ENCODE measurements around the gene HABP2.

Gene HABP2

DNA sequence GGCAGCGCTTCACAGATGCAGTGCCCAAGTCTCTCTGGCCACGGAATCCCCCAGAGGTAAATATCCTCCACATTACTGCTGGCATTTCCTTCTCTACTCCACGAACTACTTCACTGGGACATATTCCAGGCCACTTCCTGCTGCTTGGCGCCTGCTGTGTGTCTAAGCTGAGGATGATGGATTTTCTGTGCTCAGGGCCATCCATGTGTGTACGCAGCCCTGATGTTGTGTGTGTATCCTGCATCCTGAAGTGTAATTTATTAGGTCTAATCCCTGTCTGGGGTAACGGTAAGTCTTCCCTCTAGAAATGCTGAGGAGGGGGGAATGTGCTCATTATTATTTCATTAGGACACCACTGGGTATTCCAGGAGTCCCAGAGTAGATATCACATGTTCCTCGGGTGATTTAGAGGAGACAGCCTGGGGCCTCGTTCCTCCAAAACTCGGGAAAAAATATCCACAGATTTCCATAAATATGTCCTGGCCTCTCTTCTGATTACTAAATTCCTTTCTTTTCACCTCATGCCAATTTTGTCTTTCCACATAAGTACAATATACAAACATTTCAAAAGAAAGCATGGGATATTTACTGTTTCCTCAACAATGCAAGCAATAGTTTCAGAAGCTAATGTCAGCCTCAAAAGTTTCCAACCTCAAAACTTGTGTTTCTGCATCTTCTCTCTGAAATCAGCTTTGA, 25.5 kb upstream of the HABP2 start:
- DNase-seq (ENCODE audit: low spot score), result no peak

- DNase-seq (ENCODE audit: low spot score), result no peak
These were observed 24.0 kb upstream of the HABP2 start for GRCh38 chr10:113528876-113529275.

DNA sequence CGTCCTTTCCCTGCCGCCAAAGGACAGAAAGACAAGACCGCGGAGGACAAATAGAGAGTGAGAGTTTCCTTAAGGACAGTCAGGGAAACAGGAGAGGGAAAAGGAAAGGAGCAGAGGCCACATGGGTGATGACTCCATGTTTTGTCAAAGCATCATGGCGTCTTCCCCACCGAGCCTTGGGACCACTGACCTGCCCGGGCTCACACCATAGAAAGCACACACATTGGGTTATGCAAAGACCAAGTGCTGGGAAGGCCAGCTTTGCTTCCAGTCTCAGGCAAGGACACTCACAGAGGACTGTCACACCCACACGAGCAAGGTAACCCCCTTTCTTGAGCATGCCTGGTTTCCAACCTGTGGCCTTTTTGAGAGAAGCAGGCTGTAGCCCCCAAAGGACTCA, 23.3 kb upstream of the HABP2 start:
- DNase-seq (ENCODE audit: low spot score), result no peak

- no peak for DNase-seq (ENCODE audit: low spot score)
These were observed 22.4 kb upstream of the HABP2 start for GRCh38 chr10:113530476-113530875.

GRCh38 chr10:113532724-113533123, 20.1 kb upstream of the HABP2 start:
- no peak for DNase-seq (ENCODE audit: low spot score)

- no peak for DNase-seq (ENCODE audit: low spot score)
These were observed 19.1 kb upstream of the HABP2 start for GRCh38 chr10:113533801-113534200.

GRCh38 chr10:113534423-113534822, 18.4 kb upstream of the HABP2 start:
- DNase-seq (ENCODE audit: low spot score), result no peak

DNA sequence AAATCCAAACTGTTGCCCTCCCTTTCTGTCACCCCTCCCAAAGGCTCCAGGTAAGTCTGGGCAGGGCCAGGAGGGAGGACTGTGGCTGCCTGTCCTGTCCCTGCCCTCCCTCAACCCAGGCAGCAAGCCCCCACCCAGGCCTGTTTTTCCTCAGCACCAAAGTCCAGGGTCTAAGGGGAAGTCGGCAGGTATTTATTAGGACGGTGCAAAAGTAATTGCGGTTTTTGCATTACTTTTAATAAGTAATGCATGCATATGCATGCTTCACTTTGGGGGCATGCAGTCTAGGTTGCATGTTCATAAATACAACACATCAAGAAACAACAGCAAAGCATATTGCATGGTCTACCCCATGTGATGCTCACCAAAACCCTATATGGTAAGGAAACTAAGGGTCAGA, 15.2 kb upstream of the HABP2 start:
- no peak for DNase-seq (ENCODE audit: low spot score)

DNA sequence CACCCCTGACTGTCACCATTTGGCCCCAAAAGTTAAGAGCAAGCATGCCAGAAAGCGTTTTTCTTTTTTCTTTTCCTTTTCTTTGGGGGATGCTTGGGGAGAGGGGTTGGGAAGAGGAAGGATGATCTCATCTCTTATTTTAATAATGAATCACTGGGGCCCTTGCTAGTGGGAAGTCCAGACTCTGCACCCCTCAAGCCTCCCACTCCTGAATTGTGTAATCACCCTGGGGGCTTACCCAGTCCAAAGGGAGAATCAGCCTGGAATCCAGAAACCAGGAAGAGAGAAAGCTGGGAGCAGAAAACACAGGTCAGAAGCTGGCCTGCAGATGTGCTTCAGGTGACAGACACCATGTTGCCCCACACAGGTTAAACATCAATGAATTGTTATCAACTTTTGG, 14.7 kb upstream of the HABP2 start:
- DNase-seq (ENCODE audit: low spot score), result no peak

GRCh38 chr10:113539789-113540188, 13.1 kb upstream of the HABP2 start:
- no peak for DNase-seq (ENCODE audit: low spot score)

GRCh38 chr10:113540845-113541548, 11.9 kb upstream of the HABP2 start:
- DNase-seq (ENCODE audit: low spot score), result no peak

- no peak for DNase-seq (ENCODE audit: low spot score)
These were observed 11.3 kb upstream of the HABP2 start for GRCh38 chr10:113541549-113541927.

- DNase-seq (ENCODE audit: low spot score), result no peak
These were observed 9.5 kb upstream of the HABP2 start for GRCh38 chr10:113543107-113543955.

GRCh38 chr10:113544392-113544791, 8.5 kb upstream of the HABP2 start:
- no peak for DNase-seq (ENCODE audit: low spot score)

GRCh38 chr10:113547426-113547825, 5.4 kb upstream of the HABP2 start:
- DNase-seq (ENCODE audit: low spot score), result no peak

DNA sequence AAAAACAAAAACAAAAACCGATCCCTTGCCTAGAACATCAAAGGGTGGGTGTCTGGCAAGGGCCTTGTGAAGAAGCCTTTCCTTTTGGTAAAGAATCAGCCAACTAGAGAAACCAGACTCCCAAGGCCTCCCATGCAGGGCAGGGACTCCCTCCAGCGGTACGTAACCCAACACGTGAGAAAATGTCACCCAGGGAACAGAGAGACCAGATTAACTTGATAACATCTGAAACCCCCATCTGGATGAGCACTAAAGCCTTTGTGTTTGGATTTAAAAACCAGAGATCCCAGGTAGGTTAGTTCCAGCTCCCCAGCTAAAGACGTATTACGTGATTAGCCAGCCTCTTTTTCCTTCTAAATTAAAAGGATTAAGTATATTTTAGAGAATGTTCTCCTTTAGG, 3.0 kb upstream of the HABP2 start:
- no peak for DNase-seq (ENCODE audit: low spot score)

GRCh38 chr10:113550365-113550764, 2.5 kb upstream of the HABP2 start:
- no peak for DNase-seq (ENCODE audit: low spot score)

GRCh38 chr10:113552014-113552413, 839 bp upstream of the HABP2 start:
- no peak for DNase-seq (ENCODE audit: low spot score)

DNA sequence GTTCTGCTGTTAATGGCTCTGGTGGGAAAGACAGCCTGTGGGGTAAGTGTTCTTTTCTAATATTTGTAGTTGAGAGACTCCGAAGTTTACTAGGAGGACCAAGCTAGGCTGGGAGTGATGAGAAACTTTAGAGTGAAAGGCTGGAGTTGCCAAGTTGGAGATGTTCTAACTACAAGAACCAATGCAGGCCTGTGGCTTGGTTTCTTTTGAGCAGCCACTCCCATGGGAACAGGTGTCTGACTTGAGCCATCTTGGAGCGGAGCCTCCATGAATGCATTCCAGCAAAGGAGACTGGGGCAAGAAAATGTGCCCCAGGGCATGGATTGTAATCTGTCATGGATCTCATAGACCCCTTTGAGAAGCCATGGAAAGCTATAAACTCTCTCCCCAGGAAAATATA, 296 bp downstream of the HABP2 start:
- no peak for DNase-seq (ENCODE audit: low spot score)

GRCh38 chr10:113554214-113554613, 1.4 kb downstream of the HABP2 start:
- DNase-seq (ENCODE audit: low spot score), result no peak

DNA sequence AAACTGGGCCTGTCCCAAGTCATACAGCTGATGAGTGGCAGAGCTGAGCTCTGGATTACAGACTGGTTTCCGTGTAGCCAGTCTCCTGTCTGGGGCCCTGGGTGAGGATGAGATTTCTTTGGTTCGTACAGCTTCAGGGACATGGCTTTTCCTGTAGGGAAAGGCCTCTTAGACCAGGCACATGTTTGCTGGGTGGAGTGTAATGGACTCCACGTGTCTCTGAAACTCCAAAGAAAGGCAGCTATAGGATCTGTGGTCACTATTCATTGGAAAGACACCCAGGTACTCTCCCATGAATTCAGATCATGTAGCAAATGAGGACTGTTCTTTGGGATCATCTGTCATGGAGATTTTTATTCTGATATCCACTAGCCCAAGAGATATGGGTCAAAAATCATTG, 2.4 kb downstream of the HABP2 start:
- DNase-seq (ENCODE audit: low spot score), result no peak

DNA sequence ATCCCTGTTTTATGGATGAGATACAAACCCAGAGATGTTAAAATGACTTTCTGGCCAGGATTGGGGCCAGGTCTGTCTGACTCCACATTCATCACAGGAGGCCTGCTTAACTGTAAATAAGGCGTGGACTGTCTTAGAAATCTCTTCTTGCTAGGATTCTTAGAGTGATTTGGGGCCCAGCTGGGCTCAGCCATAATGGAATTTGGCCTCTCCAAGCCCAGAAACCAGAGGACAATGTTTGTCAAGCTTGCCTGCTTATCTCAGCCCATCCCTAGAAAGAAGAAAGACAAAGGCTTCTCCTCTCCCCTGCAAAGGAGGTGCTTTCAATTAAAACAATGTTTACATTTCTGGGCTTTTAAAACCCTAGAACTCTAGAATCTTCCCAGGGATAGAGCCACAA, 2.9 kb downstream of the HABP2 start:
- DNase-seq (ENCODE audit: low spot score), result no peak

- no peak for DNase-seq (ENCODE audit: low spot score)
These were observed 4.6 kb downstream of the HABP2 start for GRCh38 chr10:113557424-113557862.

Measured in iPS-NIHi11 (cell line).